ENCODE results near the gene GCLC.

DNA sequence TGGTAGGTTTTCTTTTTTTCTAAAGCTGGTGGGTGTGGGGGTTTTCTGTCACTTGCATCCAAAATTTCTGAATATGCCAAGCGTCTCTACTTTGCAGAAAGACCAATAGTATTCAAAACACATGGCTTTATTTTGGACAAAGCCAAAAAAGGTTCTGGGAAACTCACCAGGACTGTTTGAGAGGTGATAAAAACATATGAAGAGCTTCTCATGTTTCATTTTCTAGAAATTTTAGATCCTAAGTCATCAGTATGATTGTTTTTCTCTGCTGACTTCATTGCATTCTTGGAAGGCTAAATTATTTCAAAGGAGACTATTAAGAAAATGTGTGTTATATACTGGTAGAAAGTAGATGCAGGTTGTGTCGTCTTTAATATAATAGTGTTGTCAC, 51.3 kb downstream of the GCLC start:
- TF ChIP-seq CTCF (IDR thresholded peaks at IDR 0.05; ENCODE audit: low read depth, low read length) = no peak
- TF ChIP-seq EZH2phosphoT487 (IDR thresholded peaks at IDR 0.05; ENCODE audit: low read depth) = no peak
